ENCODE results near the gene CHD9.
"Not testable (repeated sequence)": the region's sequence is repeated elsewhere in the genome, so short reads cannot be mapped to it uniquely, and the experiment has no call there.

CHD9 gene

DNA sequence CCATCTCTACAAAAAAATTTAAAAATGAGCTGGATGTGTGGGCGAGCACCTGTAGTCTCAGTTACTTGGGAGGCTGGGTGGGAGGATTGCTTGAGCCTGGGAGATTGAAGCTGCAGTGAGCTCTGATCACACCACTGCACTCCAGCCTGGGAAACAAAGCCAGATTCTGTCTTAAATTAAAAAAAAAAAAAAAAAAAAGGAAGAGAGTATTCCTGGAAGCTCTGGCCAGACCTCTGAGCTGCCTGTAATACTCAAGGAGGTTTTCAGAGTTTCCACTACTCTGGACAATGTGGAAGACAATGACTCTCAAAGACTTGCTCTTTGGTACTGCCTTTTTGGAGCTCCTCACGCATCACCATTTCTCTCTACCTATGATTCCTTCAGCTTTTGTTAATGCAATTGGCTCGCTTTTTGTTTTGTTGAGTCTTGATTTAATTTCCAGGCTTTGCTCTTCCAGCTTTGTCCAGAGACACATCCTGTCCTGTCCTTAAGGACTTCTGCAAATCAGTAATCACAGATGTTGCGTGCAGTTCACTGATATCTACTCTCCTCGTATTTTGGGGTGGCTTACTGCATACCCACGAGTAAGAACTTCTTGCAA is 10.8 kb downstream of the CHD9 start:
- TF ChIP-seq SUZ12 (IDR thresholded peaks at IDR 0.05; ENCODE audit: extremely low read depth, insufficient read depth, insufficient read length): no peak
- no peak for TF ChIP-seq ZNF274 (IDR thresholded peaks at IDR 0.05; ENCODE audit: low read depth, low read length)
- TF ChIP-seq YY1 (IDR thresholded peaks at IDR 0.05; ENCODE audit: insufficient read depth, insufficient read length): no peak
- H3K9me3 ChIP-seq (ENCODE audit: insufficient read depth, low read length): no peaks in the 10 kb centered on the region
- DNase-seq (ENCODE audit: low read depth, low spot score): no peak
- peaks cover 47% of the 10 kb centered on the region for H3K36me3 ChIP-seq (ENCODE audit: insufficient read depth, insufficient read length, low read length)
- no peaks in the 10 kb centered on the region for H3K4me1 ChIP-seq (ENCODE audit: insufficient read depth, insufficient read length)
- no peak overlapping the region for H3K4me3 ChIP-seq (ENCODE audit: insufficient read length, low read depth)
- no peaks in the 10 kb centered on the region for H3K27me3 ChIP-seq (ENCODE audit: insufficient read depth, insufficient read length)
- no peak overlapping the region for H3K9ac ChIP-seq (ENCODE audit: insufficient read length, low read depth)

DNA sequence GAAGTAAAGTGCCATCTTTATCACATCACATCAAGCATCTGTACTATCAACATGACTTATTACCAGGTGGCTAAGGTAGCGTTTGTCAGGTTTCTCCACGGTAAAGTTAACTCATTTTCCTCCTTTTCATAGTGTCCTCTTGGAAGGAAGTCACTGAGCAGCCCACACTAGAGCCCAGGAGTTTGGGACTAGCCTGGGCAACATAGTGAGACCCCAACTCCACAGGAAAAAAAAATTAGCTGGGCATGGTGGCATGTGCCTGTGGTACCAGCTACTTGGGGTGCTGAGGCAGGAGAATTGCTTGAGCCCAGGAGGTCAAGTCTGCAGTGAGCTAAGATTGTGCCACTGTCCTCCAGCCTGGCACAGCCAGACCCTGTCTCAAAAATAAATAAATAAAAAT is 12.9 kb downstream of the CHD9 start:
- Histone ChIP-seq H3K4me3 (ENCODE audit: insufficient read length, low read depth) (no peak overlapping the region), H3K9ac (ENCODE audit: insufficient read length, low read depth) (no peak overlapping the region), H3K4me1 (ENCODE audit: insufficient read depth, insufficient read length) (no peaks in the 10 kb centered on the region), H3K9me3 (ENCODE audit: insufficient read depth, low read length) (peaks cover 6% of the 10 kb centered on the region; the same call in 1 of the 2 replicates), H3K36me3 (ENCODE audit: insufficient read depth, insufficient read length, low read length) (peaks cover 43% of the 10 kb centered on the region), H3K27me3 (ENCODE audit: insufficient read depth, insufficient read length) (no peaks in the 10 kb centered on the region)
- DNase-seq (ENCODE audit: low read depth, low spot score): no peak
- no peak for TF ChIP-seq ZNF274 (IDR thresholded peaks at IDR 0.05; ENCODE audit: low read depth, low read length)
- TF ChIP-seq SUZ12 (IDR thresholded peaks at IDR 0.05; ENCODE audit: extremely low read depth, insufficient read depth, insufficient read length): no peak
- no peak for TF ChIP-seq YY1 (IDR thresholded peaks at IDR 0.05; ENCODE audit: insufficient read depth, insufficient read length)

DNA sequence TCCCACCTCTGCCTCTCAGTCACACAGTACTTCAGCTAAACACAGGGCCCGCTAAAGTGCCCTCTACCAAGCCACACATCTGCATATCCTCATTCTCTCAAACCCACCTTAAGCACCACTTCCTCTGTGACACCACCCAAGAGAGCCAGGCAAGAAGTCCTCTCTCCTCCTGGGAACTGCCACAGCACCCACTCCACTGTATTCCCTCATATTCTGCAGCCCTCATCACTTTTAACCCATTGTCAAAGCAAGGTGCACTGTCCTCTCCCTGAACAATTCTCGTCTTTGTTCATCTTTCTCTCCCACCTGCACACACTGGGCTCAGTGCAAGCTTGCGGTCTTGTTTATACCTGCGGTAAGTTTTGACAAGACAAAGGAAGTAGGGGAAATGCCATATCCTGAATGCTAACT is 13.6 kb downstream of the CHD9 start:
- H3K4me3 ChIP-seq (ENCODE audit: insufficient read length, low read depth): no peak overlapping the region
- H3K27me3 ChIP-seq (ENCODE audit: insufficient read depth, insufficient read length): no peaks in the 10 kb centered on the region
- DNase-seq (ENCODE audit: low read depth, low spot score): no peak
- H3K9me3 ChIP-seq (ENCODE audit: insufficient read depth, low read length): peaks cover 12% of the 10 kb centered on the region
- H3K9ac ChIP-seq (ENCODE audit: insufficient read length, low read depth): no peak overlapping the region
- TF ChIP-seq ZNF274 (IDR thresholded peaks at IDR 0.05; ENCODE audit: low read depth, low read length): no peak
- no peak for TF ChIP-seq YY1 (IDR thresholded peaks at IDR 0.05; ENCODE audit: insufficient read depth, insufficient read length)
- no peak for TF ChIP-seq SUZ12 (IDR thresholded peaks at IDR 0.05; ENCODE audit: extremely low read depth, insufficient read depth, insufficient read length)
- peaks cover 43% of the 10 kb centered on the region for H3K36me3 ChIP-seq (ENCODE audit: insufficient read depth, insufficient read length, low read length)
- H3K4me1 ChIP-seq (ENCODE audit: insufficient read depth, insufficient read length): no peaks in the 10 kb centered on the region

DNA sequence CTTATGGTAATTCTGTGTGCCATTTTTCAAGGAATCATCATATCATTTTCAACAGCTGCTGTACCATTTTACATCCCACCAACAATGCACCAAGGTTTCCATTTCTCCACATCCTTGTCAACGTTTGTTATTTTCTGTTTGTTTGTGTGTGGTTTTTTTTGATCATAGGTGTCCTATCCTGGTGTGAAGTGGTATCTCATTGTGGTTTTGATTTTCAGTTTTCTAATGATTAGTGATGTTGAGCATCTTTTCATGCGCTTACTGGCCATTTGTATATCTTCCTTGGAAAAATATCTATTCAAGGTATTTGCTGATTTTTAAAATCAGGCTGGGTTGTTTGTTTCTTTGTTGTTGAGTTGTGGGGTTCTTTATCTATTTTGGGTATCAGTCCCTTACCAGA is 15.0 kb downstream of the CHD9 start:
- Histone ChIP-seq H3K4me1 (ENCODE audit: insufficient read depth, insufficient read length) (no peaks in the 10 kb centered on the region), H3K9me3 (ENCODE audit: insufficient read depth, low read length) (peaks cover 24% of the 10 kb centered on the region), H3K27me3 (ENCODE audit: insufficient read depth, insufficient read length) (no peaks in the 10 kb centered on the region), H3K36me3 (ENCODE audit: insufficient read depth, insufficient read length, low read length) (peaks cover 43% of the 10 kb centered on the region), H3K9ac (ENCODE audit: insufficient read length, low read depth) (no peak overlapping the region), H3K4me3 (ENCODE audit: insufficient read length, low read depth) (no peak overlapping the region)
- DNase-seq (ENCODE audit: low read depth, low spot score): no peak
- no peak for TF ChIP-seq YY1 (IDR thresholded peaks at IDR 0.05; ENCODE audit: insufficient read depth, insufficient read length)
- no peak for TF ChIP-seq SUZ12 (IDR thresholded peaks at IDR 0.05; ENCODE audit: extremely low read depth, insufficient read depth, insufficient read length)
- no peak for TF ChIP-seq ZNF274 (IDR thresholded peaks at IDR 0.05; ENCODE audit: low read depth, low read length)

GRCh38 chr16:53071748-53072301 is 17.0 kb downstream of the CHD9 start:
- no peak for TF ChIP-seq SUZ12 (IDR thresholded peaks at IDR 0.05; ENCODE audit: extremely low read depth, insufficient read depth, insufficient read length)
- TF ChIP-seq ZNF274 (IDR thresholded peaks at IDR 0.05; ENCODE audit: low read depth, low read length): no peak
- no peak for TF ChIP-seq YY1 (IDR thresholded peaks at IDR 0.05; ENCODE audit: insufficient read depth, insufficient read length)
- DNase-seq (ENCODE audit: low read depth, low spot score): no peak
- Histone ChIP-seq H3K4me3 (ENCODE audit: insufficient read length, low read depth) (no peak overlapping the region), H3K9ac (ENCODE audit: insufficient read length, low read depth) (no peak overlapping the region), H3K4me1 (ENCODE audit: insufficient read depth, insufficient read length) (no peaks in the 10 kb centered on the region), H3K27me3 (ENCODE audit: insufficient read depth, insufficient read length) (no peaks in the 10 kb centered on the region), H3K36me3 (ENCODE audit: insufficient read depth, insufficient read length, low read length) (peaks cover 36% of the 10 kb centered on the region), H3K9me3 (ENCODE audit: insufficient read depth, low read length) (peaks cover 29% of the 10 kb centered on the region)

DNA sequence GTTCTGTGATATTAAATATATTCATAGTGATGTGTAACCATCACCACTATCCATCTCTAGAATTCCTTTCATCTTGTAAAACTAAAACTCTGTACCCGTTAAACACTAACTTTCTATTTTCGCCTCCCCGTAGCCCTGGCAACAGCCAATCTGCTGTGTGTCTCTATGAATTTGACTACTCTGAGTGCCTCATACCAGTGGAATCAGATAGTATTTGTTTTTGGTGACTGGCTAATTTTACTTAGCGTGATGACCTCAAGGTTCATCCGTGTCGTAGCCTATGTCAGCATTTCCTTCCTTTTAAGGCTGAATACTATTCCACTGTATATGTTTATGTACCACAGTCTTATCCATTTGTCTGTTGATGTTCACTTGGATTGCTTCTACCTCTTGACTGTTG is 18.2 kb downstream of the CHD9 start:
- no peaks in the 10 kb centered on the region for H3K27me3 ChIP-seq (ENCODE audit: insufficient read depth, insufficient read length)
- H3K4me1 ChIP-seq (ENCODE audit: insufficient read depth, insufficient read length): no peaks in the 10 kb centered on the region
- no peak for TF ChIP-seq SUZ12 (IDR thresholded peaks at IDR 0.05; ENCODE audit: extremely low read depth, insufficient read depth, insufficient read length)
- TF ChIP-seq ZNF274 (IDR thresholded peaks at IDR 0.05; ENCODE audit: low read depth, low read length): no peak
- TF ChIP-seq YY1 (IDR thresholded peaks at IDR 0.05; ENCODE audit: insufficient read depth, insufficient read length): no peak
- H3K9me3 ChIP-seq (ENCODE audit: insufficient read depth, low read length): peaks cover 32% of the 10 kb centered on the region
- H3K4me3 ChIP-seq (ENCODE audit: insufficient read length, low read depth): no peak overlapping the region
- peaks cover 27% of the 10 kb centered on the region for H3K36me3 ChIP-seq (ENCODE audit: insufficient read depth, insufficient read length, low read length)
- H3K9ac ChIP-seq (ENCODE audit: insufficient read length, low read depth): no peak overlapping the region
- no peak for DNase-seq (ENCODE audit: low read depth, low spot score)

- not testable (repeated sequence) for DNase-seq (ENCODE audit: low read depth, low spot score); H3K4me3 ChIP-seq (ENCODE audit: insufficient read length, low read depth); H3K9ac ChIP-seq (ENCODE audit: insufficient read length, low read depth); H3K4me1 ChIP-seq (ENCODE audit: insufficient read depth, insufficient read length); H3K27me3 ChIP-seq (ENCODE audit: insufficient read depth, insufficient read length)
- Histone ChIP-seq H3K9me3 (ENCODE audit: insufficient read depth, low read length) (peaks cover 32% of the 10 kb centered on the region), H3K36me3 (ENCODE audit: insufficient read depth, insufficient read length, low read length) (peaks cover 16% of the 10 kb centered on the region)
These were observed 19.5 kb downstream of the CHD9 start for GRCh38 chr16:53074296-53074695.

- H3K4me3 ChIP-seq (ENCODE audit: insufficient read length, low read depth); H3K4me1 ChIP-seq (ENCODE audit: insufficient read depth, insufficient read length); H3K9ac ChIP-seq (ENCODE audit: insufficient read length, low read depth); H3K27me3 ChIP-seq (ENCODE audit: insufficient read depth, insufficient read length); DNase-seq (ENCODE audit: low read depth, low spot score): not testable (repeated sequence)
- peaks cover 32% of the 10 kb centered on the region for H3K9me3 ChIP-seq (ENCODE audit: insufficient read depth, low read length)
- H3K36me3 ChIP-seq (ENCODE audit: insufficient read depth, insufficient read length, low read length): peaks cover 11% of the 10 kb centered on the region
These were observed 20.7 kb downstream of the CHD9 start for GRCh38 chr16:53075461-53075860.

All from NT2/D1 (cell line).